Muscle of leg (tissue), 11 donors: ENCODE data around the gene ZFP36L2. TPM values are rescaled to one million over a fixed set of nuclear protein-coding genes. Genes with fewer than 3 reads are reported as not detected.

Source experiments
- DNase-seq: peaks from one replicate; pipeline ENCODE4 v3.0.0; 2013
- H3K27ac ChIP-seq: one replicate; pipeline ENCODE4 v1.5.1; 2013; ENCODE audit warnings: mild to moderate bottlenecking, low read length, control low read depth
- H3K27me3 ChIP-seq: one replicate; pipeline ENCODE4 v1.6.1; 2013; ENCODE audit warnings: low read length; ENCODE audit not compliant: control insufficient read depth, insufficient read depth
- H3K36me3 ChIP-seq: one replicate; pipeline ENCODE4 v1.6.1; 2013; ENCODE audit warnings: low read length; ENCODE audit not compliant: control insufficient read depth, insufficient read depth
- H3K4me1 ChIP-seq: one replicate; pipeline ENCODE4 v1.6.1; 2013; ENCODE audit warnings: low read length; ENCODE audit not compliant: control insufficient read depth, insufficient read depth
- H3K4me3 ChIP-seq: one replicate; pipeline ENCODE4 v1.5.1; 2013; ENCODE audit warnings: low read length, control low read depth
- H3K9me3 ChIP-seq: replicated peaks from 2 replicates; pipeline ENCODE4 v1.6.1; 2013; ENCODE audit warnings: low read depth, low read length; ENCODE audit not compliant: control insufficient read depth
- WGBS: methylation state at CpG from one replicate; pipeline ENCODE4 v1.1.5; 2013; ENCODE audit warnings: missing lambda C conversion rate; ENCODE audit not compliant: insufficient coverage; 5-methylcytosine and 5-hydroxymethylcytosine counted together
- polyA plus RNA-seq, 8 donors: library from polyadenylated mRNA; unstranded; fragments of 120-200 nt; gene quantifications; one replicate each; pipeline versions ENCODE4 v1.2.1 to v1.2.3, GENCODE V29; 2013; ENCODE audit warnings: inconsistent platforms in 1 of 8, low replicate concordance in 1 of 8; ENCODE audit not compliant: insufficient read length in 8 of 8, insufficient read depth in 1 of 8
- total RNA-seq: library from RNA; stranded (reverse); fragments of 120-200 nt; gene quantifications from one replicate; pipeline ENCODE4 v1.2.4, GENCODE V29; 2013

ZFP36L2 gene
- total and polyA plus RNA-seq, 9 donors = 12.0 to 82.2 (median 66.7) TPM

DNA sequence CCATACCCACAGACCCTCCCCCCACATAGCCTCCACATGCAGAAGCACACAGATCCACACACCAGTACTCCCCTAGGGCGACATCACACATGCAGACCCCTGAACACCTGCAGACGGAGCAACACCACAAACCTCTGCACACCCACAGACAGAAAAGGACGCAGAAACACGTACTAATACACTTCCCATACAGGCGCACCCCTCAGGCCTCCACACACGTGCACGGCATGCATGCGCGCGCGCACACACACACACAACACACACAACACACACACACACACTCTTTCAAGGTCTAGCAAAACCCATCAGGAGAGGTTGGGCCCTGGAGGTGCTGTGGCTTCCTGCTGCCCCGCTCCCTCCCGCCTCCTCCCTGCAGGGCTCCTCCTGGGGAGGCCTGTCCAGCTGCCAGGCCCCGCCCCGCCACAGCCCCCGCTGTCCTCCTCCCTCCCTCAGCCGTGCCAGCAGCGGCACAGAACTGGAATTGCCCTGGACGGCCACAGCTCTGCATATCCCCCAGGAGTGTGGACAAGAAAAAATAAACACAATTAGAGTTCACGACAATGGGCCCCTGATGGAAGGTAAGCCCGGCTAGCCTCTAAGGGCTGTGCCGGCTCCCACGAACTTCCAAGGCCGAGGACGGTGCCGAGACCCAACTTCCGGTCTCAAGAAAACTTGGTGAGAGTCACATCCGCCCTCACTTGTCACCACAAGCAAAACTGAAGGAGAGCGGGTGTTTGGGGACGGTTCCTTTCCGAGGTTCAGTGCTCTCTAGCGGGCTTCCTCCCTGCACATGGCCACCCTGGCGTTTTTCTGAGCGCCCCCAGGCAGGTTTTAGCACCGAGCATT lies 6.8 kb downstream of the ZFP36L2 start:
- Histone ChIP-seq H3K4me3 (peak overlapping the region; percentile 96), H3K9me3 (no peaks in the 10 kb centered on the region), H3K4me1 (peaks cover 52% of the 10 kb centered on the region), H3K36me3 (peaks cover 17% of the 10 kb centered on the region), H3K27me3 (no peaks in the 10 kb centered on the region), H3K27ac (peak overlapping the region; percentile 94)
- WGBS = 6% methylated on average over 23 of the region's 35 CpGs
- peak; percentile 89 for DNase-seq

DNA sequence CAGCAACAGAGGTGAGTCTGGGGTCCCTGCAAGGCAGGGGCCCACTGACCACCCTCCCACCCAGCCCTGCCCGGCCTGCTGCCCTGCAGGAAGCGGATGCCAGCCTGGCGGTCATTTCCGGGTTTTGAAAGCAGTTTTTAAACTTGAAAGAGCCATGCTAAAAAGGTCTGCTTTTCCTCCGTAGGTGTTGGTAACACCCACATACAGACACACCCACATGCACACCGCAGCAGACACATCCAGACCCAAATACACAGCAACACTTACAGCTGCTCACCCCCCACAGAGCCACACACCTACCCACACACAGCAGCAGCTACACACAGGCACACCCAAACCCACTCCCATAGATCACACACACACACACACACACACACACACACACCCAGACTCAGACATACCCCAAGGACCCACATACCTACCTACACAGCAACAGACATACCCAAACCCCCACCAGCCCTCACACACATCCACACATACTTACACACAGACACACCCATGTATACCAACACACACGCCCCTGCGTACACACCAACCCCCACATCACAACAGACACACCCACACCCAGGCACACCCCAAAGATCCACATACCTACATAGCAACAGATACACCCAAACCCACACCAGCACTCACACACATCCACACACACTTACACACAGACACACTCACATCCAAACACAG lies 7.6 kb downstream of the ZFP36L2 start:
- no peaks in the 10 kb centered on the region for H3K9me3 ChIP-seq
- peak; percentile 54 for DNase-seq
- 22% methylated on average over 8 of the region's 8 CpGs for WGBS
- peak overlapping the region; percentile 96 for H3K4me3 ChIP-seq
- peaks cover 13% of the 10 kb centered on the region for H3K36me3 ChIP-seq
- H3K4me1 ChIP-seq = peaks cover 56% of the 10 kb centered on the region
- no peaks in the 10 kb centered on the region for H3K27me3 ChIP-seq
- peak overlapping the region; percentile 94 for H3K27ac ChIP-seq

DNA sequence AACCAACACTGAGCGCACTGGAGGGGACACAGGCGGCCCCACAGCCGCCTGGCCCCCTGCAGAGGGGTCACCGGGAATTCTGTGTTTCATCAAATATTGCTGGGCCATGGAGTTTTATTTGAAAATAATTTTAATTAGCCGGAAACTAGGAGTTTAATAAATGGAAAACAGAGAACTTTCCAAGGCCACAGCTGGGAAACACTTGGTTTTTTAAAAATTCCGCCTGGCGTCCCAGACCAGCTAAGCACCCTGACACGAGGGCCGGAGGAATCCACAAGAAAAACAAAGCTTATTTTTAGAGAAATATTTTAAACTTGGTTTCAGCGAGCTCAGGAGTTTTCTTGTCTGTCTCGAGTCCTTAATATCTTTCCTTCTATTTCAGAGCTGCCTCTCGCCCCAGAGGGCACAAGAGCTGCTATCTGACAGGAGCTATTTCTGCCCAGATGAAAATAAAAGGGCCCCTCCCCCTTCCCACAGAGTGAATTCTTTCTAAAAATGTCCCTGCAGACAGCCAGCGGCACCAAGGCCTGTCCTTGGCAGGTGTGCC lies 8.2 kb downstream of the ZFP36L2 start:
- 16% methylated on average over 4 of the region's 13 CpGs for WGBS
- Histone ChIP-seq H3K27ac (peak overlapping the region; percentile 94), H3K9me3 (no peaks in the 10 kb centered on the region), H3K27me3 (no peaks in the 10 kb centered on the region), H3K4me3 (no peak overlapping the region), H3K36me3 (peaks cover 7% of the 10 kb centered on the region), H3K4me1 (peaks cover 57% of the 10 kb centered on the region)
- peak; percentile 80 for DNase-seq

DNA sequence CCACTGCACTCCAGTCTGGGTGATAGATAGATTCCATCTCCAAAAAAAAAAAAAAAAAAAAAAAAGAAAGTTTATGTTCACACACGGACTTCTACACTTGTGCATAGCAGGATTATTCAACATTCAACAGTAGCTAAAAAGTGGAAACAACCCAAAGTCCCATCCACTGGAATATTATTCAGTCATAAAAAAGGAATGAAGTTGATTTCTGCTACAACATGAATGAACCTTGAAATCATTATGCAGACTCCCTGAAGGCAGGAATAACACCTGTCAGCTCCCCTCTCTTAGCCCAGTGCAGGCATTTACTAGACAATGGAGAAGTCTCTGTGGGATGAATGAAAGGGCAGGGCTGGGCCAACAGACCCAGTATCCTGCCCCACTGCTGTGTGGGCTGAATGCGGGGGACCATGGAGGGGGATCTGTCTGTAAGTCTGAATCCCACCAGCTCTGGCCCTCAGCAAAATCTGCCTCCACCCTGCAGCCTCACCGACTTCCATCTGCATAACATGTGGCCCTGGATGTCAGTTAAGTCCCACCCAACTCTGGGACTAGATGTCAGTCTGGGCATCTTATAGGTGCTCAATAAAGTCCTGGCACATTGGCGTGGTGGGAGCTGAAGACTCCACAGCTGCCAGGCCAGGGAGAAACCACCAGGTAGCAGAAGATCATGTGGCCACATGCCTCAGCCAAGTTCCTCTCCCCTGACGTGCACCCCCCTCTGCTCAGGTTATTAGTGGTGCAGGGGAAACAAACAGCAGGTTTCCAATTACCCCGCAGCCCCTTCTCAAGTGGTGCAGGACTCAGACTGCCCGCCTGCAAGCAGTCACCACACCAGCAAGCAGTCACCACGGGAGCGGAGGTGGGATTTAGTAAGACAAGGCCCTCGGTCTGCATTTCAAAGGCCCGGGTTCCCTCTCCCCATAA lies 8.9 kb downstream of the ZFP36L2 start:
- no peaks in the 10 kb centered on the region for H3K27me3 ChIP-seq
- no peak overlapping the region for H3K4me3 ChIP-seq
- H3K9me3 ChIP-seq = no peaks in the 10 kb centered on the region
- peaks cover 3% of the 10 kb centered on the region for H3K36me3 ChIP-seq
- WGBS = 55% methylated on average over 2 of the region's 11 CpGs
- DNase-seq = peak; percentile 58
- H3K4me1 ChIP-seq = peaks cover 64% of the 10 kb centered on the region
- H3K27ac ChIP-seq = peak overlapping the region; percentile 94

DNA sequence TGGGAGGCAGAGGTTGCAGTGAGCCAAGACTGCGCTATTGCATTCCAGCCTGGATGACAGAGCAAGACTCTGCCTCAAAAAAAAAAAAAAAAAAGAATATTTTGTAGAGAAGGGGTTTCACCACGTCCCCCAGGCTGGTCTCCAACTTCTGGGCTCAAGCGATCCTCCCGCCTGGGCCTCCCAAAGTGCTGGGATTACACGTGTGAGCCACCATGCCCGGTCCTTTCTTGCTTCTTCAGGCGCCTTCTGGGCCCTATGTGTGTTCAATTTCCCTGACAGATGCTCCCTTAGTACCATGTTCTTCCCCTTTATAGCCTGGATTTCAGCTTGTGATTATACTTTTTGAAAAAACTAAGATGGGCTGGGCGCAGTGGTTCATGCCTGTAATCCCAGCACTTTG lies 9.8 kb downstream of the ZFP36L2 start:
- DNase-seq = no peak
- Histone ChIP-seq H3K36me3 (no peaks in the 10 kb centered on the region), H3K4me3 (no peak overlapping the region), H3K4me1 (peaks cover 62% of the 10 kb centered on the region), H3K27ac (no peak overlapping the region), H3K9me3 (no peaks in the 10 kb centered on the region), H3K27me3 (no peaks in the 10 kb centered on the region)
- 100% methylated on average over 2 of the region's 8 CpGs for WGBS

GRCh38 chr2:43215673-43216255 lies 10.6 kb downstream of the ZFP36L2 start:
- no peak for DNase-seq
- Histone ChIP-seq H3K36me3 (no peaks in the 10 kb centered on the region), H3K9me3 (no peaks in the 10 kb centered on the region), H3K27ac (no peak overlapping the region), H3K4me1 (peaks cover 57% of the 10 kb centered on the region), H3K4me3 (no peak overlapping the region), H3K27me3 (no peaks in the 10 kb centered on the region)
- 73% methylated on average over 4 of the region's 6 CpGs for WGBS

- no peaks in the 10 kb centered on the region for H3K9me3 ChIP-seq
- no peak for DNase-seq
- H3K27me3 ChIP-seq = no peaks in the 10 kb centered on the region
- H3K27ac ChIP-seq = no peak overlapping the region
- WGBS = 57% methylated on average over 4 of the region's 5 CpGs
- H3K4me1 ChIP-seq = peaks cover 51% of the 10 kb centered on the region
- H3K36me3 ChIP-seq = no peaks in the 10 kb centered on the region
- no peak overlapping the region for H3K4me3 ChIP-seq
Measured at GRCh38 chr2:43214253-43214652, 12.2 kb downstream of the ZFP36L2 start.

GRCh38 chr2:43212931-43213330 lies 13.5 kb downstream of the ZFP36L2 start:
- 87% methylated on average over 2 of the region's 3 CpGs for WGBS
- no peaks in the 10 kb centered on the region for H3K9me3 ChIP-seq
- H3K36me3 ChIP-seq = no peaks in the 10 kb centered on the region
- peaks cover 38% of the 10 kb centered on the region for H3K4me1 ChIP-seq
- no peaks in the 10 kb centered on the region for H3K27me3 ChIP-seq
- H3K27ac ChIP-seq = no peak overlapping the region
- H3K4me3 ChIP-seq = no peak overlapping the region
- peak; percentile 72 for DNase-seq

DNA sequence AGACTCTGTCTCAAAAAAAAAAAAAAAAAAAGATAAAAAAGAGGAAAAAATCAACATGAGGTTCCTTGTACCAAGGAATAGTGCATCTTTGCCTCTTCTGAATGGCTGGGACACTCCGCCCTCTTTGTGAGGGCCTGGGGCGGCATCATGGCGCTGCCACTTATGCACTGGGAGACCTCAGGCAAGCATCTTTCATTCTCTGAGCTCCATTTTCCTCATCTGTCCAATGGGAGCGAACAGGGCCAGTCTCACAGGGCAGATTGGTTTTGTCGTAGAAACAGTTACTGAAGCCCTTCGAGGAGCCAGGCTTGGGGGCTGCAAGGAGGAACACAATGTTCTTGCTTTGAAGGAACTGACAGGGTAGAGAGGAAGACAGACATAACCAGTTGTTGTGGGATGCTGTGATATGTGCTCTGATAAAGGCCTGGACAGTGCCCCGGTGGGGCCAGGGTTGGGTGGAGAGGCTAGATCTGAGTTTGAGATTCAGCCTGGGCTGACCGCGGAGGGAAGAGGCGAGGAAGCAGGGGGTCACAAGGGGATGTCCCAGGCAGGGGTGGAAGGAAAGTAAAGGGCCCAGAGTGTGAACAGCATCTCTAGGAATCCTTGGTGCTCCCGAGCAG lies 14.1 kb downstream of the ZFP36L2 start:
- Histone ChIP-seq H3K27ac (no peak overlapping the region), H3K4me3 (no peak overlapping the region), H3K36me3 (no peaks in the 10 kb centered on the region), H3K27me3 (no peaks in the 10 kb centered on the region), H3K9me3 (no peaks in the 10 kb centered on the region), H3K4me1 (peaks cover 32% of the 10 kb centered on the region)
- WGBS = 91% methylated on average over 11 of the region's 11 CpGs
- DNase-seq = no peak
